Forelimb muscle (tissue), 1 donor: ENCODE data around the gene MTTP. TPM values are rescaled to one million over a fixed set of nuclear protein-coding genes. Genes with fewer than 3 reads are reported as not detected.

ENCODE experiments used
- DNase-seq: peaks from one replicate; pipeline ENCODE4 v3.0.0-alpha.2; 2013; ENCODE audit warnings: low read depth
- polyA plus RNA-seq: library from polyadenylated mRNA; unstranded; fragments of 120-200 nt; gene quantifications from one replicate; pipeline ENCODE4 v1.2.1, GENCODE V29; 2013; ENCODE audit not compliant: insufficient read length

MTTP gene
- polyA plus RNA-seq, 1 donor: 1.5 TPM

- no peak for DNase-seq
Observed at GRCh38 chr4:99669084-99669483, 94.5 kb downstream of the MTTP start.

- DNase-seq: no peak
Observed at GRCh38 chr4:99670409-99671073, 95.9 kb downstream of the MTTP start.

Other genes with a start within 250 kb of the MTTP start
- 5.9 TPM for gene ADH1C, start 222.1 kb upstream of the MTTP start, polyA plus RNA-seq
- not detected for gene ADH7, start 139.5 kb upstream of the MTTP start, polyA plus RNA-seq
- 0.20 TPM for gene C4orf17, start 63.8 kb upstream of the MTTP start, polyA plus RNA-seq
- 10.0 TPM for gene TRMT10A, start 10.8 kb upstream of the MTTP start, polyA plus RNA-seq
- 111 TPM for gene C4orf54, start 83.0 kb downstream of the MTTP start, polyA plus RNA-seq
- 2.3 TPM for gene DAPP1, start 242.0 kb downstream of the MTTP start, polyA plus RNA-seq